C1 segment of cervical spinal cord (tissue), 14 donors: Measurements from ENCODE around the gene RAD51B.

Experiments used
- DNase-seq, 14 donors: peaks; one replicate each; lab custom pipeline; 2025; lab: John Stamatoyannopoulos, UW

Gene RAD51B

DNA sequence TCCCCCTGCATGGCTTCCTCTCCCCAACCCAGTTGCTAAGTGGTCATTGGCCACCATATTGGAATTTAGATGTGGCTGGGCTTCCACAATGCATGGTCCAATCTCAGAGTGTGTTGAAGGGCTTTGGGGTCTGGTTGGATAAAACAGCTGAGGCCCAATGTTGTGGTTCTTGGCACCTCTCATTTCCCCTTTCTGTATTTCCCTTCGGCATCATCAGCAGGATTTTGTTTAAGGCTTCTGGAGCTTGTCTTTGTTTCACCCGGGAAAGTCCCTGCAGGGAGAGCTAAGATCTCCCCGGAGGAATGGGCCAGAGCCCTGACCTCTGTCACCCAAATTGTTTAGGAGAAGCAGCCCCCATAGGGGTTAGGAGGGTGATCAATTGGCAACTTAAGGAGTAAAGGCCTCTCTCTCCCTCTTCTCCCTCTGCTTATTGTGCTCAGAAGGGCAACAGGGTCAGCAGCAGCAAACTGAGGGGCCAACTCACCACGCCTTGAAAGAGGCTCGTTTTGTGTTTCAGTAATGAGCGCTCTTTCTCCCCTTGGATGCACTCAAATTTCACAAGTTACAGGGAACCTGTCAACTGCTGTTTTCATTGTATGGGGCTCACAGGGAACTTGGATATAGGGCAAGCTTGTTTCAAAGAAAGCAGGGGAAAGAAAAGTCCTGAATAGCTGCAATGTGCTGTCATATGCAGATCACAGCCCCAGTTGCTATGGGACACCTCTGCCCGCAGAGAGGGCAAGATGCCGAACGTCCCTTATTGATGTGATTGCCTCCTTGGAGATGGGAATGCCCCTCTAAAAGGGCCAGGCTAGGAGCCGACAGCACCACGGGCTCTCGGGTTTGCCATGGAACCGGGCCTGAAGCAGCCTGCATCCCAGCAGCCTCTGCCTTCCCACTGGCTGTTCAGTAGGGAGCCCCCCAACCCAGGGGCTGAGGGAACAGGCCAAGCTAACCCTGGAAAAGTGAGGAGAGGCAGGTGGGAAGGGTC is 749.6 kb downstream of the RAD51B start:
- DNase-seq, result peak in 9 of 14 donors; percentile 4 to 59 (median 39)

DNA sequence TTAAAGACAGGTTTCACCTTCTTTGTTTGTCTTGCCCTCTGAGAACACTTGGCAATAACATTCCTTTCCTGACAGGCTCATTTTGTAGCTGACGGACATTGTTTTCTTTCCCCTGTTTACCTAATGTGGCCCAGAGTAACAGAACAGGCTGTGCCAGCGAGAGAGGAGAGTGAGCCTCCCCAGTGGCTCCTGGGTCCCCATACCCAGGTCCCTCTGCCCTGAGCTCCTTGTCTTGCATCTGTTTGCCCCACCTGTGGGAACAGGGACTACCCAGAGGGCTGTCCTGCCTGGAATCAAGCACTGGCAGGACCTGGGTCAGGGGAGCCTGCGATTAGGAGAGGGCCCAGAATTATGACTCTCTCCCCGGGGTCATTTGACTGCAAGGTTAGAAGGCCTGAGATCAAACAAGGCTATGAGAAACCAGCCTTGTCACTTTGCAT is 750.4 kb downstream of the RAD51B start:
- DNase-seq, result no peak

GRCh38 chr14:68571114-68571591 is 751.6 kb downstream of the RAD51B start:
- no peak for DNase-seq

- no peak for DNase-seq
Observed at GRCh38 chr14:68571928-68572525, 752.4 kb downstream of the RAD51B start.

GRCh38 chr14:68573126-68573525 is 753.5 kb downstream of the RAD51B start:
- DNase-seq, result no peak

GRCh38 chr14:68573722-68574121 is 754.1 kb downstream of the RAD51B start:
- DNase-seq, result no peak

DNA sequence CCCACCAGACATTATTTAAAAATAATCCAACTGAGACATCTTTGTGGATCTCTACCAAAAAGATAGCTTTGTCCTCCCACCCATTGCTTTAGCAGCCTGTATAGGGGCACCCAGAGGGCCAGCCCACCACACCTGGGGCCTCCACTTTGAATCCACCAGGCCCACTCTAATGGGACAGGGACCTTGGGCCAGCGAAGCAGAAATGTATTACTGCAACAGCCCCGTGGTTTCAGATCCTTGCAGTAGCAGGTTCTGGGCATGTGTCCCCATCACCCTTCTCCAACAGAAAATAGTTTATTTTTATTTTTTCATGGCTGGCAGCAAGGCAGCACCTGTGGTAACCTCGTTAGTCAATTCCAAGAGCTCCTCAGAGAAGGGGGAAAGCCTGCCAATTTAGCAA is 754.9 kb downstream of the RAD51B start:
- DNase-seq, result no peak

DNA sequence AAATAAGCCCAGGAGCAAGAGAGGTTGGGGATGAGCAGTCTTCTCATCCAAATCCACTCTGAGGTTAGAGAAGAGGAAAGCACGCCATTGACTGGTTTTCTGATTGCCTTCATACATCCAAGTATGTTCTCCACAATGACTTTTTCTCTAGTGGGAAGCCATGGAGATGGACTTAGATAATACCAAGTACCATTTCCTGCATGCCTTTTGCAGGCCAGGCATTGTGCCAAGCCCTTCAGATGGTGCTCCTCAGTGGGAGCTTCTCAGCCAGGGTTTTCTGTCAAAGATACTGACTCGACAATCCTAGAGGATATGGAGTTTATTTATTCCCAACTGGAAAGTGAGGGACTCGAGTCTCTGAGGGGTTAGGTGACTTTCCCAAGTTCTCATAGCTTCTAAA is 755.3 kb downstream of the RAD51B start:
- no peak for DNase-seq

- DNase-seq, result no peak
Observed at GRCh38 chr14:68575426-68575825, 755.8 kb downstream of the RAD51B start.

DNA sequence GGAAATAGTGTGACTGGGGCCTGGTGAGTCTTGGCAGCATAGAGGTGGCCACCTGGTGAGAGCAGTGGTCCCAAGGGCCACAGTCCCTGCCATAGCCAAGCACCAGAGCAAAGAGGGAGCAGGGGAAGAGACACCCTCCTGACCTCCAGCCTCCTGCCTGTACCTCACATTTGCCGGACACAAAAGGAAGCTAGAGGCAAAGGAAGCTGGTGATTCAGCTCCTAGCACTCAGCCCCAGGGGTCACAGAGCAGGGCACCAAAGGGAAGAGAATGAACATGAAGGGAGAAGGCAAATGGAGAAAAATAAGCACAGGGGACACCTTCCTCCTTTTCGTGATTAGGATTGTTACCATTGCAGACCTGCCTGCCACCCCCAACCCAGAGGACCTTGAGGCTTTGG is 756.5 kb downstream of the RAD51B start:
- DNase-seq, result no peak

GRCh38 chr14:68576496-68577244 is 757.1 kb downstream of the RAD51B start:
- no peak for DNase-seq

DNA sequence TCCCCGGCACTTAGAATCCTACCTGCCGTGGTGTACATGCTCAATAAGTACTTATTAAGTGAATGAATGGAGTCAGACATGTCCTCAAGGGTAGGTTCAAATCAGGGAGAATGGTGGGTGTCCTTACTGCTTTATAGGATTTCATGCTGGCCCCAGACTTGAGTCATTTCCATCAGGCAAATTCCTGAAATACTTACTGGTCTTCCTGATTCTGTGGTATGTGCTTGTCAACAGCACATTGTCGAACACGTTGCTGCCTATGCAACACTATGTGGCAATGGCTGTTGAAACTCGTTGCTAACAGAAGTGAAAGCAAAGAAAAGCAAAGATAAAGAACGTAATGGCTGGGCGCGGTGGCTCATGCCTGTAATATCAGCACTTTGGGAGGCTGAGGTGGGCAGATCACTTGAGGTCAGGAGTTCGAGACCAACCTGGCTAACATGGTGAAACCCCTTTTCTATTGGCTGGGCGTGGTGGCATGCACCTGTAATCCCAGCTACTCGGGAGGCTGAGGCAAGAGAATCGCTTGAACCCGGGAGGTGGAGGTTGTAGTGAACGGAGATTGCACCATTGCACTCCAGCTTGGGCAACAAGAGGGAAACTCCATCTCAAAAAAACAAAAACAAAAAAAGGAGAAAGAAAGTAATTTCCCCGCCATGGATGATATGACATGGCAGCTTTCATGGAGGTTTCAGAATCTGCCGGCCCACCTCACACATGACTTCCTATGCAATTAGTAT is 758.4 kb downstream of the RAD51B start:
- DNase-seq, result peak in 1 of 14 donors; percentile 19

GRCh38 chr14:68578597-68578996 is 759.0 kb downstream of the RAD51B start:
- no peak for DNase-seq

DNA sequence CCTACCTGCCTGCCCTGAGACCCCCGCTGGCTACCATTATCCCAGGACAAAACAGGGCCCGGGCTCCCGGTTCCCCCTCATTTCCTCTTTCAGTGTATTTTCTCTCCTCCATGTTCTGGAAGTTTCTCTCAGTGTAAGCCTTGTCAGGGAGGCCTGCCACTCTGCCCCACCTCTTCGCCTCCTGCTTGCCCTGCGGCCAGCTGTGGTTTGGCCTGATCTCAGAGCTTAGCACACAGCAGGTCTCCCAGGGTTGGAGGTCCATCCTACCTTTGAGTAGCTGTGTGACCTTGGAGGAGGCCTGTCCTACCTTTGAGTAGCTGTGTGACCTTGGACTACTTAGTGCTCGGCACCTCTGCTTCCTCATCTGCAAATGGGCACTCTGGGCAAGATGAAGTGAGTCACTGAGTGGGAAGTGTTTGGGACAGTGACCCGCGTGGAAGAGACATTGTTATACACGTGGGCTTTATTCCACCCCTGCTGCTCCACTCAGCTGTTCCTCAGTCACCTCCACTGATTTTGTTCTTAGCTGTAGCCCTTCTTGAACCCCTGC is 760.6 kb downstream of the RAD51B start:
- DNase-seq, result no peak

DNA sequence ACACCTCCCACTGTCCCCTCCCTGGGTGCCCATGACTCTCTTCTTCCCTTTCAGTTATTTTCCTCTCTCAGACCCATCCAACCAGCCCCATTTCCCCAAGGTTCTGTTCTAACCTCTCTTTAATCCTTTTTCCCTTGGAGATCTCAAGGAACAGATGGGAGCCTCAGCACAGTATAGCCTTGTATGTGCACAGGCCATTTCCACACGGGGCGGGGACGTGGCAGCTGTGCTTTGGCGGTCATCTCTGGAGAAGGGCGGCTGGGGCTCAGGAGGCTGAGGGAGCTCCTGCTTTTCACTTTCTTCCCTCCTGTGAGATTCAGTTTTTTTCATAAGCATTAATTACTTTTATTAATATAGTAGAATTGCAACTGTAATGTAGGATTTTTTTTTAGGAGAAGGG is 761.1 kb downstream of the RAD51B start:
- no peak for DNase-seq

GRCh38 chr14:68583548-68584280 is 764.1 kb downstream of the RAD51B start:
- no peak for DNase-seq

DNA sequence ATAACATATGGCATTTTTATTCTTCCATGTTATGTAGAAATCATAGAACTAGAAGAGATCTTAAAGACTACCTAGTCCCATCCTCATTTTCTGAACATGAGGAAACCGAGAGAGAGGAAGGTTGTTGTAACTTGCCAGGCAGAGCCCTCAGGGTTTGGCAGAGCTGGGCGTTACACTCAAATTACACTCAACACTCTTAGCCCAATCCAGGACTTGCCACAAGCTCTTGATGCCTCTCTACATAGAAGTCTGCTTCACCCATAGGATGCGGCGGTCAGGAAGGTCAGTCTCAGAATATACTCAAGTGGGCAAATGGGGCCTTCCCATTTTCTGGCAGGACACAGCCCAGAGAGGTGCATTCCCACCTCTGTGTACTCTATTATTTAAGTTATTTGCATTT is 765.2 kb downstream of the RAD51B start:
- no peak for DNase-seq

DNA sequence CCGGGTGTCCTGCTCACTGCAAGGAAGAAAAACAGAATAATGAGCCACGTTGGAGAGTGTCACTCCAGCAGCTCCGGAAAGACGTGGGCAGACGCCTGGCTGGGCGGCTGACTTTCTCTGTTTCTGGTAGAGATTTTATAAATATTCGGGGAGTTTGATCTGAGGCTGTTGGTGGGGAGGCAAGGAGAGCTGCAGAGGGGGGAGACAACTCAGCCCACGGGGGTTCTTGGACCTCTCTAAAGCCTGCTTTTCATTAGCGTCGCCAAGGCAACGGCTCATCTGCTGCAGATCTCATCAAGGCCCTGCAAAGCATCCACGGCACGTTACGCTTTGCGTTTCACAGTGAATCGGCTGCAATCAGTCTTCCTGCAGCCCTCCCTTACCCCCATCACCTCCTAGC is 766.1 kb downstream of the RAD51B start:
- no peak for DNase-seq

DNA sequence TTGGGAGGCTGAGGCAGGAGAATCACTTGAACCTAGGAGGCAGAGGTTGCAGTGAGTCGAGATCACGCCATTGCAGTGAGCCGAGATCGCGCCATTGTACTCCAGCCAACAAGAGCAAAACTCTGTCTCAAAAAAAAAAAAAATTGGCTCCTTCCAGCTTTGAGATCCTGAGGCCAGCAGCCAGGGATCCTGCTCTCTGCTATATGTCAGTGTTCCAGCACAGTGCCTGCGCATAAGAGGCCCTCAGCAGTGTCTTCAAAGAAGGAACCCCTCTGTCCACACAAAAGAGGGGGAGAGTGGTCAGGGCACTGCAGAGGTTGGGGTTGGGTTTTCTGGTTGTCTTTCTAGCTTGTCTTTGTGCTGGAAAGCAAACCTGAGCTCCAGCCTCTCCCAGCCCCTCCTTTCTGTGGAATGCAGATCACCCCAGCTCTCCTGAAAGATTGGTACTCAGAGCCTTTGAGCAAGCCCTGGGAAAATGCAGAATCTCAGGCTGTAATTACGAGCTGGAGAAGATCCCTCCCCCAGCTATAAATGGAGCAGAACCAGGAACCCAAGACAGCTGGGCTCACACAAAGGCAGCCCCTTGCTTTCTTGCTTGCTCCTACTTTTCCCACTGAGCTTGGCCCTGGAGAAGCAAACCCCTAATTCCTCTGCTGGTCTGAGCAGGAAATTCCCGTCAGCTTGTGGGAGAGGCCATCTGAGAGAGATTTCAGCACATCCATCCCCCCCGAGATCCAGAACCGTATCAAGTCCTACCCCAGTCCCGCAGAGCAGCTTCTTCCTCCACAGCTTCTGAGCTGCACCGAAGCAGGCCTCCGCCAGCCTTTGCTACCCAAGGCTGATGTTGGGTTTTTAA is 767.5 kb downstream of the RAD51B start:
- no peak for DNase-seq
